ENCODE measurements around the gene KRT5.

The KRT5 gene

DNA sequence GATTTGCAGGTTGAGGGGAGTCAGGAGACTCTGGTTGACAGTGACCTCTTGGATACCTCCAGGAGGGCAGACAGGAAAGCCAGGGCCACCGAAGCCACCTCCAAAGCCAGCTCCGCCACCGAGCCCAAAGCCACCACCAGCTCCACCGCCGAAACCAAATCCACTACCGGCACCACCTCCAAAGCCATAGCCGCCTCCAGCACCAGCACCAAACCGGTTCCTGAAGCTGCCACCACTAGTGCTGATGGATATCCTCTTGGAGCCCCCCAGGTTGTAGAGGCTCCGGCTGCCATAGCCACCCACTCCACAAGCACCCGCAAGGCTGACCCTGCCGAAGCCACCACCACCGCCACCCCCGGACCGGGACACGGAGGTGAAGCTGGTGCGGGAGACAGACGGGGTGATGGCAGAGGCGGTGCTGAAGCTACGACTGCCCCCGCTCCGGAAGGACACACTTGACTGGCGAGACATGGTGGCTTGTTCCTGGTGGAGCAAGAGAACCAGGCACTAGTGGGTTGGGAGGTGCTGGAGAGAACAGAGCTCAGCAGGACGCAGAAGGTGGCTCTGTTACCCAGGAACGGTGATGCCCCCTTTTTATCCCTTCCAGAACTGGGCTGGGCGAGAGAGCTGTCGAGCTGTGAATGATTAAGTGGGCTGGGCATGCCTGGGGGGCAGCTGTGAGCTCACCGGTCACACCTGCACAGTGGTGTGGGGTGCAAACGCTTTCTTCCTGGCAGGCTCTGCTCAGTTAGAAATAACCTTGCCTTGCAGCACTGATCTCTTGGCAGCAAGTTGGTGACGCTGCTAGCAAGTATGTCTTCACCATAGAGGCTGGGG is at the start of gene KRT5:
Gene KRT5 (minus strand): TSS at position 569 of the 837 bp plus-strand sequence. CDS start 98 bp downstream, at position 471.
- no peak for ATAC-seq
- TF ChIP-seq, protein P1, sequence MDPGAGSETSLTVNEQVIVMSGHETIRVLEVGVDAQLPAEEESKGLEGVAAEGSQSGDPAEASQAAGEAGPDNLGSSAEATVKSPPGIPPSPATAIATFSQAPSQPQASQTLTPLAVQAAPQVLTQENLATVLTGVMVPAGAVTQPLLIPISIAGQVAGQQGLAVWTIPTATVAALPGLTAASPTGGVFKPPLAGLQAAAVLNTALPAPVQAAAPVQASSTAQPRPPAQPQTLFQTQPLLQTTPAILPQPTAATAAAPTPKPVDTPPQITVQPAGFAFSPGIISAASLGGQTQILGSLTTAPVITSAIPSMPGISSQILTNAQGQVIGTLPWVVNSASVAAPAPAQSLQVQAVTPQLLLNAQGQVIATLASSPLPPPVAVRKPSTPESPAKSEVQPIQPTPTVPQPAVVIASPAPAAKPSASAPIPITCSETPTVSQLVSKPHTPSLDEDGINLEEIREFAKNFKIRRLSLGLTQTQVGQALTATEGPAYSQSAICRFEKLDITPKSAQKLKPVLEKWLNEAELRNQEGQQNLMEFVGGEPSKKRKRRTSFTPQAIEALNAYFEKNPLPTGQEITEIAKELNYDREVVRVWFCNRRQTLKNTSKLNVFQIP (CRISPR knock-in tag; IDR thresholded peaks at IDR 0.05; ENCODE audit: borderline replicate concordance, low read depth) = no peak
- TF ChIP-seq ZNF70 (CRISPR knock-in tag; IDR thresholded peaks at IDR 0.05) (no peak), TCF4 (CRISPR knock-in tag; IDR thresholded peaks at IDR 0.05; ENCODE audit: borderline replicate concordance) (no peak), ZFP3 (CRISPR knock-in tag; IDR thresholded peaks at IDR 0.05) (no peak), ISL1 (CRISPR knock-in tag; IDR thresholded peaks at IDR 0.05) (no peak), PPARA (CRISPR knock-in tag; IDR thresholded peaks at IDR 0.05; ENCODE audit: borderline replicate concordance) (no peak), ZNF8 (CRISPR knock-in tag; IDR thresholded peaks at IDR 0.05) (no peak)

DNA sequence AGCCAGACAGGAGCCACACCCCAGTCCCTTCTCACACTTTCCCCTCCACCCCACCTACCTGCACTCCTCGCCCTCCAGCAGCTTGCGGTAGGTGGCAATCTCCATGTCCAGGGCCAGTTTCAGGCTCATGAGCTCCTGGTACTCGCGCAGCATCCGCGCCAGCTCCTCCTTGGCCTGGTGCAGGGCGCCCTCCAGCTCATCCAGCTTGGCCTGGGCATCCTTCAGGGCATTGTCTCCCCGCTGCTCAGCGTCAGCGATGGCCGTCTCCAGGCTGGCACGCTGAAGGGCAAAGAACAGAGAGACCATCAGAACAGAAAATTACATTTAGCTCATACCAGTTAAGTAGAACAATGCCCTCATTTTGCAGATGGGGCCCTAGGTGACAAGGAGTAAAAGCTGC is 47.9 kb upstream of the KRT5 start:
- no peak for ATAC-seq
- TF ChIP-seq, protein P1 (CRISPR knock-in tag; IDR thresholded peaks at IDR 0.05; ENCODE audit: borderline replicate concordance, low read depth) = no peak
- TF ChIP-seq ZC3H10 (CRISPR knock-in tag; IDR thresholded peaks at IDR 0.05) (no peak), ZNF70 (CRISPR knock-in tag; IDR thresholded peaks at IDR 0.05) (no peak), PPARA (CRISPR knock-in tag; IDR thresholded peaks at IDR 0.05; ENCODE audit: borderline replicate concordance) (no peak), ZFP30 (CRISPR knock-in tag; IDR thresholded peaks at IDR 0.05) (no peak), OSR1 (CRISPR knock-in tag; IDR thresholded peaks at IDR 0.05) (no peak), BACH2 (CRISPR knock-in tag; IDR thresholded peaks at IDR 0.05; ENCODE audit: borderline replicate concordance) (no peak), CSDC2 (CRISPR knock-in tag; IDR thresholded peaks at IDR 0.05) (no peak), ARNTL (CRISPR knock-in tag; IDR thresholded peaks at IDR 0.05; ENCODE audit: borderline replicate concordance, low read depth) (no peak), ZNF565 (CRISPR knock-in tag; conservative IDR thresholded peaks at IDR 0.05; ENCODE audit: low read depth) (no peak), ZNF8 (CRISPR knock-in tag; IDR thresholded peaks at IDR 0.05) (no peak), TOX (CRISPR knock-in tag; IDR thresholded peaks at IDR 0.05; ENCODE audit: borderline replicate concordance) (no peak), GLIS3 (CRISPR knock-in tag; IDR thresholded peaks at IDR 0.05) (no peak), TCF4 (CRISPR knock-in tag; IDR thresholded peaks at IDR 0.05; ENCODE audit: borderline replicate concordance) (no peak), ESRRG (CRISPR knock-in tag; IDR thresholded peaks at IDR 0.05) (no peak)
- TF ChIP-seq, protein P2, sequence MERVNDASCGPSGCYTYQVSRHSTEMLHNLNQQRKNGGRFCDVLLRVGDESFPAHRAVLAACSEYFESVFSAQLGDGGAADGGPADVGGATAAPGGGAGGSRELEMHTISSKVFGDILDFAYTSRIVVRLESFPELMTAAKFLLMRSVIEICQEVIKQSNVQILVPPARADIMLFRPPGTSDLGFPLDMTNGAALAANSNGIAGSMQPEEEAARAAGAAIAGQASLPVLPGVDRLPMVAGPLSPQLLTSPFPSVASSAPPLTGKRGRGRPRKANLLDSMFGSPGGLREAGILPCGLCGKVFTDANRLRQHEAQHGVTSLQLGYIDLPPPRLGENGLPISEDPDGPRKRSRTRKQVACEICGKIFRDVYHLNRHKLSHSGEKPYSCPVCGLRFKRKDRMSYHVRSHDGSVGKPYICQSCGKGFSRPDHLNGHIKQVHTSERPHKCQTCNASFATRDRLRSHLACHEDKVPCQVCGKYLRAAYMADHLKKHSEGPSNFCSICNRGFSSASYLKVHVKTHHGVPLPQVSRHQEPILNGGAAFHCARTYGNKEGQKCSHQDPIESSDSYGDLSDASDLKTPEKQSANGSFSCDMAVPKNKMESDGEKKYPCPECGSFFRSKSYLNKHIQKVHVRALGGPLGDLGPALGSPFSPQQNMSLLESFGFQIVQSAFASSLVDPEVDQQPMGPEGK (CRISPR knock-in tag; IDR thresholded peaks at IDR 0.05; ENCODE audit: borderline replicate concordance) = no peak
- TF ChIP-seq, protein P3, sequence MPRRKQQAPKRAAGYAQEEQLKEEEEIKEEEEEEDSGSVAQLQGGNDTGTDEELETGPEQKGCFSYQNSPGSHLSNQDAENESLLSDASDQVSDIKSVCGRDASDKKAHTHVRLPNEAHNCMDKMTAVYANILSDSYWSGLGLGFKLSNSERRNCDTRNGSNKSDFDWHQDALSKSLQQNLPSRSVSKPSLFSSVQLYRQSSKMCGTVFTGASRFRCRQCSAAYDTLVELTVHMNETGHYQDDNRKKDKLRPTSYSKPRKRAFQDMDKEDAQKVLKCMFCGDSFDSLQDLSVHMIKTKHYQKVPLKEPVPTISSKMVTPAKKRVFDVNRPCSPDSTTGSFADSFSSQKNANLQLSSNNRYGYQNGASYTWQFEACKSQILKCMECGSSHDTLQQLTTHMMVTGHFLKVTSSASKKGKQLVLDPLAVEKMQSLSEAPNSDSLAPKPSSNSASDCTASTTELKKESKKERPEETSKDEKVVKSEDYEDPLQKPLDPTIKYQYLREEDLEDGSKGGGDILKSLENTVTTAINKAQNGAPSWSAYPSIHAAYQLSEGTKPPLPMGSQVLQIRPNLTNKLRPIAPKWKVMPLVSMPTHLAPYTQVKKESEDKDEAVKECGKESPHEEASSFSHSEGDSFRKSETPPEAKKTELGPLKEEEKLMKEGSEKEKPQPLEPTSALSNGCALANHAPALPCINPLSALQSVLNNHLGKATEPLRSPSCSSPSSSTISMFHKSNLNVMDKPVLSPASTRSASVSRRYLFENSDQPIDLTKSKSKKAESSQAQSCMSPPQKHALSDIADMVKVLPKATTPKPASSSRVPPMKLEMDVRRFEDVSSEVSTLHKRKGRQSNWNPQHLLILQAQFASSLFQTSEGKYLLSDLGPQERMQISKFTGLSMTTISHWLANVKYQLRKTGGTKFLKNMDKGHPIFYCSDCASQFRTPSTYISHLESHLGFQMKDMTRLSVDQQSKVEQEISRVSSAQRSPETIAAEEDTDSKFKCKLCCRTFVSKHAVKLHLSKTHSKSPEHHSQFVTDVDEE (CRISPR knock-in tag; IDR thresholded peaks at IDR 0.05) = no peak
- TF ChIP-seq, protein P4, sequence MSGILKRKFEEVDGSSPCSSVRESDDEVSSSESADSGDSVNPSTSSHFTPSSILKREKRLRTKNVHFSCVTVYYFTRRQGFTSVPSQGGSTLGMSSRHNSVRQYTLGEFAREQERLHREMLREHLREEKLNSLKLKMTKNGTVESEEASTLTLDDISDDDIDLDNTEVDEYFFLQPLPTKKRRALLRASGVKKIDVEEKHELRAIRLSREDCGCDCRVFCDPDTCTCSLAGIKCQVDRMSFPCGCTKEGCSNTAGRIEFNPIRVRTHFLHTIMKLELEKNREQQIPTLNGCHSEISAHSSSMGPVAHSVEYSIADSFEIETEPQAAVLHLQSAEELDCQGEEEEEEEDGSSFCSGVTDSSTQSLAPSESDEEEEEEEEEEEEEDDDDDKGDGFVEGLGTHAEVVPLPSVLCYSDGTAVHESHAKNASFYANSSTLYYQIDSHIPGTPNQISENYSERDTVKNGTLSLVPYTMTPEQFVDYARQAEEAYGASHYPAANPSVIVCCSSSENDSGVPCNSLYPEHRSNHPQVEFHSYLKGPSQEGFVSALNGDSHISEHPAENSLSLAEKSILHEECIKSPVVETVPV (CRISPR knock-in tag; IDR thresholded peaks at IDR 0.05) = no peak
- TF ChIP-seq, protein P5, sequence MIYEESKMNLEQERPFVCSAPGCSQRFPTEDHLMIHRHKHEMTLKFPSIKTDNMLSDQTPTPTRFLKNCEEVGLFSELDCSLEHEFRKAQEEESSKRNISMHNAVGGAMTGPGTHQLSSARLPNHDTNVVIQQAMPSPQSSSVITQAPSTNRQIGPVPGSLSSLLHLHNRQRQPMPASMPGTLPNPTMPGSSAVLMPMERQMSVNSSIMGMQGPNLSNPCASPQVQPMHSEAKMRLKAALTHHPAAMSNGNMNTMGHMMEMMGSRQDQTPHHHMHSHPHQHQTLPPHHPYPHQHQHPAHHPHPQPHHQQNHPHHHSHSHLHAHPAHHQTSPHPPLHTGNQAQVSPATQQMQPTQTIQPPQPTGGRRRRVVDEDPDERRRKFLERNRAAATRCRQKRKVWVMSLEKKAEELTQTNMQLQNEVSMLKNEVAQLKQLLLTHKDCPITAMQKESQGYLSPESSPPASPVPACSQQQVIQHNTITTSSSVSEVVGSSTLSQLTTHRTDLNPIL (CRISPR knock-in tag; IDR thresholded peaks at IDR 0.05; ENCODE audit: low read depth) = no peak

Measured in SK-N-SH treated with all-trans-retinoic acid at 6 μM for 48 hours (cell line).